Measurements from ENCODE around the gene ZP1.
"Not testable (repeated sequence)": the region's sequence is repeated elsewhere in the genome, so short reads cannot be mapped to it uniquely, and the experiment has no call there.

Gene ZP1, protein sequence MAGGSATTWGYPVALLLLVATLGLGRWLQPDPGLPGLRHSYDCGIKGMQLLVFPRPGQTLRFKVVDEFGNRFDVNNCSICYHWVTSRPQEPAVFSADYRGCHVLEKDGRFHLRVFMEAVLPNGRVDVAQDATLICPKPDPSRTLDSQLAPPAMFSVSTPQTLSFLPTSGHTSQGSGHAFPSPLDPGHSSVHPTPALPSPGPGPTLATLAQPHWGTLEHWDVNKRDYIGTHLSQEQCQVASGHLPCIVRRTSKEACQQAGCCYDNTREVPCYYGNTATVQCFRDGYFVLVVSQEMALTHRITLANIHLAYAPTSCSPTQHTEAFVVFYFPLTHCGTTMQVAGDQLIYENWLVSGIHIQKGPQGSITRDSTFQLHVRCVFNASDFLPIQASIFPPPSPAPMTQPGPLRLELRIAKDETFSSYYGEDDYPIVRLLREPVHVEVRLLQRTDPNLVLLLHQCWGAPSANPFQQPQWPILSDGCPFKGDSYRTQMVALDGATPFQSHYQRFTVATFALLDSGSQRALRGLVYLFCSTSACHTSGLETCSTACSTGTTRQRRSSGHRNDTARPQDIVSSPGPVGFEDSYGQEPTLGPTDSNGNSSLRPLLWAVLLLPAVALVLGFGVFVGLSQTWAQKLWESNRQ

DNA sequence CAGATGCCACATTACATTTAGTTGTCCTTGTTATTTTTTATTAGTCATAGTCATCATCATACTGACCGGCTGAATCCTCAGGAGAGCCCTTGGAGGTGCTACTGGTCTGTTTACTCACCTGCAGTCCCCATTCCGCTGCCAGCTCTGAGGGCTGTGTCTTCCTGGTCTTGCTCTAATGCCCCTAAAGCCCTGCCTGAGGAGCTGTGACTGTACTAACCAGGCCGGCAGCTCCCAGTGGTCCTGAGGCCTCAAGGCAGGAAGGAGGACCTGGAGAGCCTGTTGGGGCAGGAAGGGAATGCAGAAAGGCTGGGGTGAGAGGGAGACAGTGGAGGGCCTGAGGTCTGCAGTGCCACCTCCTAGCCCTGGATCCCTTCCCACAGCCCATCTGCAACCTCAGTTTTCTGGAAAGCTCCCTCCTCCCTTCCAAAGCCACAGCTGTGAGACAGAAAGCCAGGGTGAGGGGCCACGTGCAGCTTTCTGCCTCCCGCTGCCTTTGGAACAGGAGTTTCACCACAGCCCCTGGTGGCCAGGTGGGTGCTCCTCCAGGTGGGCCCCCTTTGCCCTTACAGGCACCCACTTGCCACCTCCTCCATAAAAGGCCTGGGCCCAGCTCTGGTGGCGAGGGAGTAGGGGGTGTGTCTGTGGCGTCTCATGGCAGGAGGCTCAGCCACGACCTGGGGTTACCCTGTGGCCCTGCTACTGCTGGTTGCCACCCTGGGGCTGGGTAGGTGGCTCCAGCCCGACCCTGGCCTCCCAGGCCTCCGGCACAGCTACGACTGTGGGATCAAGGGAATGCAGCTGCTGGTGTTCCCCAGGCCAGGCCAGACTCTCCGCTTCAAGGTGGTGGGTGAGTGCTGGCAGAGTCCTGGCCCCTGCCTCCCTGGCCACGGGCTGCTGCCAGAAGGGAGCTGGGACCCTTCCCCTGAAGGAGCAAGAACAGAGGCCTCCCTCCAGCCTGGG, at the start of gene ZP1:
ZP1 (plus strand) TSS at position 632 of the 960 bp plus-strand sequence; CDS start at position 652, 20 bp downstream.
- DNase-seq (ENCODE audit: low read depth), result no peak
- no peak within 1 kb of the TSS for H3K4me3 ChIP-seq (ENCODE audit: low read depth, low read length)

DNA sequence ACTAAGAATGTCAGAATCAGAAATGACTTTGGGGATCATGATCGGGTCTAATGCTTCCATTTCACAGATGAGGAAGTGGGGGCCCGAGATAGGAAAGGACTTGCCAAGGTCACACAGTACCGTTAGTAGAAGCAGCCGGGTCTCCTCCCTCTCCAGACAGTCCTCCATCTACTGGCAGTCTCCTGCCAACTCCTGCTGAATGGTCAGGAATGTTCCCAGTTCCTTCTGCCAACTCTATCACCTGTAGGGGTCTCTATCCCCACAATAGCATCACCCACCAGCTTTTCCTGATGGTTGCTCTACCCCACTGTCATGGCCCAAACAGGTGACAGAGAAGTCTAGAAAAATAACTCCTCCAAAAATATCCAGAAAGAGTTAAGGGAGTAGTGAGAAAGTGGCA, 49.3 kb upstream of the ZP1 start:
- no peak overlapping the region for H3K4me3 ChIP-seq (ENCODE audit: low read depth, low read length)
- TF ChIP-seq CTCF (IDR thresholded peaks at IDR 0.05; ENCODE audit: low read depth, low read length, missing control alignments), result no peak
- no peak for DNase-seq (ENCODE audit: low read depth)

More for the DNA sequence above, at the start of gene ZP1:
- no peak for TF ChIP-seq CTCF (IDR thresholded peaks at IDR 0.05; ENCODE audit: low read depth, low read length, missing control alignments)

DNA sequence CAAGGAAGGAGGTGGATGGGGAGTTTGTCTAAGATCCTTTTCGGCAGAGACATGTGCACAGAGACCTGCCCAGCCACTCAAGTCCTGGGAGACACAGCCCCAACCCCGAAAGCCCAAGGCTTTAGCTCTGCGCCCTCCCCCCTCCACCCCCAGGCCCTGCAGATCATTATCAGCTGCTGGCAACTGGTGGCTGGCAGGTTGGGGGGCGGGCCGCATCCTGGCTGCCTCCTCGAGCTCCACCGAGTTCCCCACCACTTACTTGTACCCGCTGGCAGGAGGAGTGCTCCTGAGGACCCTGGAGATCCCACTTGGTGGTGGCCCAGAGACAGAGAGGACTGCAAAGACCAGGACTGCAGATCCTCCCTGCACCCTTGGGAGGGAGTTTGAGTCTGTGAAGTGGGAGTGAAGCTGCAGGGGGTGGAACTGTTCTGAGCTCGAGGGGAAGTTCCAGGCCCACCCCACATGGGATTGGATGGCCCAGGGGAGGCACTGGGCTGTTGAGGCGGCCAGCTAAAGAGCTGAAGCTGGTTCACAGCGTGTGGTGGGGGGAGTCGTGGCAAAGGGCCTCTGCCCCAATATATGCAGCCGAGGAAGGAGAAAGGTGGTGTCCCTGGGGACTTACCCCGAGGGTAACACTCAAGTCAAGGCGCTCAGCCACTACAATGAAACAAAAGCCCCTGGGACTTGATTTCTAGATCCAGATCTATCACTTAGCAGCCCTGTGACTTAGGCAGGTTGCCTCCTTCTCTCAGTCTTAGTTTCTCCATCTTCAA, 45.3 kb upstream of the ZP1 start:
- no peak for TF ChIP-seq CTCF (IDR thresholded peaks at IDR 0.05; ENCODE audit: low read depth, low read length, missing control alignments)
- DNase-seq (ENCODE audit: low read depth), result no peak
- H3K4me3 ChIP-seq (ENCODE audit: low read depth, low read length), result no peak overlapping the region

DNA sequence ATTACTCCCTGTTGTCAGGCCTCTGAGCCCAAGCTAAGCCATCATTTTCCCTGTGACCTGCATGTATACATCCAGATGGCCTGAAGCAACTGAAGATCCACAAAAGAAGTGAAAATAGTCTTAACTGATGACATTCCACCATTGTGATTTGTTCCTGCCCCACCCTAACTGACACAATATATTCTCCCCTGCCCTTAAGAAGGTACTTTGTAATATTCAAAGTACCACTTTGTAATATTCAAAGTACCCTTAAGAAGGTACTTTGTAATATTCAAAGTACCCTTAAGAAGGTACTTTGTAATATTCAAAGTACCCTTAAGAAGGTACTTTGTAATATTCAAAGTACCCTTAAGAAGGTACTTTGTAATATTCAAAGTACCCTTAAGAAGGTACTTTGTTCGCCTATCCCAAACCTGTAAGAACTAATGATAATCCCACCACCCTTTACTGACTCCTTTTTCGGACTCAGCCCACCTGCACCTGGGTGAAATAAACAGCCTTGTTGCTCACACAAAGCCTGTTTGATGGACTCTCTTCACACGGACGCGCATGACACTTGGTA, 43.5 kb upstream of the ZP1 start:
- not testable (repeated sequence) for DNase-seq (ENCODE audit: low read depth)

GRCh38 chr11:60825118-60825517, 42.2 kb upstream of the ZP1 start:
- no peak for TF ChIP-seq CTCF (IDR thresholded peaks at IDR 0.05; ENCODE audit: low read depth, low read length, missing control alignments)
- H3K4me3 ChIP-seq (ENCODE audit: low read depth, low read length), result no peak overlapping the region
- no peak for DNase-seq (ENCODE audit: low read depth)

More for the DNA sequence above, 43.5 kb upstream of the ZP1 start:
- not testable (repeated sequence) for H3K4me3 ChIP-seq (ENCODE audit: low read depth, low read length)

GRCh38 chr11:60825790-60826189, 41.6 kb upstream of the ZP1 start:
- no peak for DNase-seq (ENCODE audit: low read depth)
- H3K4me3 ChIP-seq (ENCODE audit: low read depth, low read length), result no peak overlapping the region
- TF ChIP-seq CTCF (IDR thresholded peaks at IDR 0.05; ENCODE audit: low read depth, low read length, missing control alignments), result no peak
